Measurements from ENCODE around the gene SPEG. TPM values are rescaled to one million over a fixed set of nuclear protein-coding genes. Genes with fewer than 3 reads are reported as not detected.

SPEG gene
- total and polyA plus RNA-seq, 2 experiments from 2014 or later = 12.6 to 32.4 TPM

DNA sequence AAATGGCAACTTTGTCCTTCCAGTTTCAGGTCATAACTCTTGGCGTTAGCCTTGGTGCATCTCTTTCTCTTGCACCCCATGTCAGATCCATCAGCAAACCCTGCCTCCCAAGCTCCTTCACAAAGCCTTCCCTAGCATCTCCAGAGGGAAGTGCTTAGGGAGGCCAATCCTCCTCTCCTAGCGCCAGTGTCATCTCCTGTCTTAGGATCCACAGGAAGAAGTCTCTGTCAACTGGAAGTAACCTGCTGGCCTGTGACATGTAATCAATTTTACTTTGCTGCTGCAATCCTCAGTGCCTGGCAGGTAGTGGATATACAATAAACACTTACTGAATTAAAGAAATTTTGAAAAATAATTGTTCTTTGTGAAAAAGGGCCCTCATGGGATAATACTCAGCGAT, 39.0 kb upstream of the SPEG start (continued):
- TF ChIP-seq, protein P1, sequence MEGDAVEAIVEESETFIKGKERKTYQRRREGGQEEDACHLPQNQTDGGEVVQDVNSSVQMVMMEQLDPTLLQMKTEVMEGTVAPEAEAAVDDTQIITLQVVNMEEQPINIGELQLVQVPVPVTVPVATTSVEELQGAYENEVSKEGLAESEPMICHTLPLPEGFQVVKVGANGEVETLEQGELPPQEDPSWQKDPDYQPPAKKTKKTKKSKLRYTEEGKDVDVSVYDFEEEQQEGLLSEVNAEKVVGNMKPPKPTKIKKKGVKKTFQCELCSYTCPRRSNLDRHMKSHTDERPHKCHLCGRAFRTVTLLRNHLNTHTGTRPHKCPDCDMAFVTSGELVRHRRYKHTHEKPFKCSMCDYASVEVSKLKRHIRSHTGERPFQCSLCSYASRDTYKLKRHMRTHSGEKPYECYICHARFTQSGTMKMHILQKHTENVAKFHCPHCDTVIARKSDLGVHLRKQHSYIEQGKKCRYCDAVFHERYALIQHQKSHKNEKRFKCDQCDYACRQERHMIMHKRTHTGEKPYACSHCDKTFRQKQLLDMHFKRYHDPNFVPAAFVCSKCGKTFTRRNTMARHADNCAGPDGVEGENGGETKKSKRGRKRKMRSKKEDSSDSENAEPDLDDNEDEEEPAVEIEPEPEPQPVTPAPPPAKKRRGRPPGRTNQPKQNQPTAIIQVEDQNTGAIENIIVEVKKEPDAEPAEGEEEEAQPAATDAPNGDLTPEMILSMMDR (conservative IDR thresholded peaks at IDR 0.05; ENCODE audit: low read depth in 2 of 2) = no peak
- no peak for TF ChIP-seq EZH2 (IDR thresholded peaks at IDR 0.05; ENCODE audit: low read depth, unreplicated experiment)
- TF ChIP-seq POLR2AphosphoS5 (IDR thresholded peaks at IDR 0.05; ENCODE audit: low read depth) = no peak

DNA sequence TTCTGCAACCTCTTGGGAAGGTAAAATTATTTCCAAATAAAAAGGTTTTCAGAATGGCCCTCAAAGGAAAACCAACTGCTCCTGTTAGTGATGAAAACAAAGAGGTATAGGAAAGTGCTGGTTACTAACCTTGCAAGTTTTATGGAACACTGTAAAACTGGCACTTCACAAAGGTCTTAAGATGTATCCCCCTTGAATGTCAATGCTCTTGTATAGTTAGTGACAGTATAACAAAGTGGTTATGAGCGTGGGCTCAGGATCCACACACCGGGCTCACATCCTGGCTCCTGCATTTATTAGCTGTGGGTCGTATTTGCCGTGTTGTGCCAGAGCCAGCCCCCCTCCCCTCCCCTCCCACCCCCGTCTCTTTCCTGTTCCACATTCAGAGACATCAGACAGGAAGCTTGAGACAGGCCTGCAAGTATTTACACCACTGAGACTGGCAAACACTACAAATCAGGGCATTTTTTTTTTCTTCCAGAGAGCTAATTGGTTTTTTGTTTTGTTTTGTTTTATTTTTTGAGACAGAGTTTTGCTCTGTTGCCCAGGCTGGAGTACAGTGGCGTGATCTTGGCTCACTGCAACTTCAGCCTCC, 37.7 kb upstream of the SPEG start:
- Mint-ChIP-seq H3K4me1 (peaks cover 16% of the 10 kb centered on the region), H3K9me3 (no peaks in the 10 kb centered on the region; the same call in 2 of the 3 replicates), H3K36me3 (ENCODE audit: low read depth) (no peaks in the 10 kb centered on the region), H3K4me3 (no peak overlapping the region), H3K27ac (no peak overlapping the region), H3K27me3 (ENCODE audit: insufficient read depth, low read depth, poor library complexity) (peaks cover 7% of the 10 kb centered on the region)
- no peak overlapping the region for H3K4me3 ChIP-seq
- no peaks in the 10 kb centered on the region for H4K20me1 ChIP-seq (replicated peaks; ENCODE audit: insufficient read depth)
- ATAC-seq = no peak
- DNase-seq (ENCODE audit: low spot score) = no peak
- H3K36me3 ChIP-seq (ENCODE audit: insufficient read depth) = no peaks in the 10 kb centered on the region
- no peak overlapping the region for H3K4me2 ChIP-seq
- no peak overlapping the region for H2AFZ ChIP-seq
- H3K27ac ChIP-seq (ENCODE audit: low read depth) = no peak overlapping the region
- no peaks in the 10 kb centered on the region for H3K9me2 ChIP-seq (ENCODE audit: insufficient read depth)
- H3F3A ChIP-seq (replicated peaks; ENCODE audit: low read depth) = no peaks in the 10 kb centered on the region
- no peaks in the 10 kb centered on the region for H3K79me2 ChIP-seq (replicated peaks; ENCODE audit: insufficient read depth)
- peaks cover 4% of the 10 kb centered on the region; the same call in 1 of the 2 replicates for H3K4me1 ChIP-seq (ENCODE audit: insufficient read depth)
- H3K27me3 ChIP-seq (ENCODE audit: insufficient read depth) = no peaks in the 10 kb centered on the region
- TF ChIP-seq EZH2phosphoT487 (IDR thresholded peaks at IDR 0.05; ENCODE audit: unreplicated experiment) (no peak), NANOG (IDR thresholded peaks at IDR 0.05; ENCODE audit: borderline replicate concordance) (no peak), STAT1 (IDR thresholded peaks at IDR 0.05; ENCODE audit: unreplicated experiment) (no peak), ZNF114 (CRISPR knock-in tag; IDR thresholded peaks at IDR 0.05) (no peak), EZH2 (IDR thresholded peaks at IDR 0.05; ENCODE audit: low read depth, unreplicated experiment) (no peak), CREB1 (CRISPR knock-in tag; IDR thresholded peaks at IDR 0.05; ENCODE audit: low read depth) (no peak), JUNB (IDR thresholded peaks at IDR 0.05; ENCODE audit: unreplicated experiment) (no peak), POLR2AphosphoS5 (IDR thresholded peaks at IDR 0.05; ENCODE audit: low read depth) (no peak)
- TF ChIP-seq, protein P1 (conservative IDR thresholded peaks at IDR 0.05; ENCODE audit: low read depth in 2 of 2) = no peak
- TF ChIP-seq, protein P2, sequence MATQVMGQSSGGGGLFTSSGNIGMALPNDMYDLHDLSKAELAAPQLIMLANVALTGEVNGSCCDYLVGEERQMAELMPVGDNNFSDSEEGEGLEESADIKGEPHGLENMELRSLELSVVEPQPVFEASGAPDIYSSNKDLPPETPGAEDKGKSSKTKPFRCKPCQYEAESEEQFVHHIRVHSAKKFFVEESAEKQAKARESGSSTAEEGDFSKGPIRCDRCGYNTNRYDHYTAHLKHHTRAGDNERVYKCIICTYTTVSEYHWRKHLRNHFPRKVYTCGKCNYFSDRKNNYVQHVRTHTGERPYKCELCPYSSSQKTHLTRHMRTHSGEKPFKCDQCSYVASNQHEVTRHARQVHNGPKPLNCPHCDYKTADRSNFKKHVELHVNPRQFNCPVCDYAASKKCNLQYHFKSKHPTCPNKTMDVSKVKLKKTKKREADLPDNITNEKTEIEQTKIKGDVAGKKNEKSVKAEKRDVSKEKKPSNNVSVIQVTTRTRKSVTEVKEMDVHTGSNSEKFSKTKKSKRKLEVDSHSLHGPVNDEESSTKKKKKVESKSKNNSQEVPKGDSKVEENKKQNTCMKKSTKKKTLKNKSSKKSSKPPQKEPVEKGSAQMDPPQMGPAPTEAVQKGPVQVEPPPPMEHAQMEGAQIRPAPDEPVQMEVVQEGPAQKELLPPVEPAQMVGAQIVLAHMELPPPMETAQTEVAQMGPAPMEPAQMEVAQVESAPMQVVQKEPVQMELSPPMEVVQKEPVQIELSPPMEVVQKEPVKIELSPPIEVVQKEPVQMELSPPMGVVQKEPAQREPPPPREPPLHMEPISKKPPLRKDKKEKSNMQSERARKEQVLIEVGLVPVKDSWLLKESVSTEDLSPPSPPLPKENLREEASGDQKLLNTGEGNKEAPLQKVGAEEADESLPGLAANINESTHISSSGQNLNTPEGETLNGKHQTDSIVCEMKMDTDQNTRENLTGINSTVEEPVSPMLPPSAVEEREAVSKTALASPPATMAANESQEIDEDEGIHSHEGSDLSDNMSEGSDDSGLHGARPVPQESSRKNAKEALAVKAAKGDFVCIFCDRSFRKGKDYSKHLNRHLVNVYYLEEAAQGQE (IDR thresholded peaks at IDR 0.05; ENCODE audit: unreplicated experiment) = no peak
- TF ChIP-seq, protein P3, sequence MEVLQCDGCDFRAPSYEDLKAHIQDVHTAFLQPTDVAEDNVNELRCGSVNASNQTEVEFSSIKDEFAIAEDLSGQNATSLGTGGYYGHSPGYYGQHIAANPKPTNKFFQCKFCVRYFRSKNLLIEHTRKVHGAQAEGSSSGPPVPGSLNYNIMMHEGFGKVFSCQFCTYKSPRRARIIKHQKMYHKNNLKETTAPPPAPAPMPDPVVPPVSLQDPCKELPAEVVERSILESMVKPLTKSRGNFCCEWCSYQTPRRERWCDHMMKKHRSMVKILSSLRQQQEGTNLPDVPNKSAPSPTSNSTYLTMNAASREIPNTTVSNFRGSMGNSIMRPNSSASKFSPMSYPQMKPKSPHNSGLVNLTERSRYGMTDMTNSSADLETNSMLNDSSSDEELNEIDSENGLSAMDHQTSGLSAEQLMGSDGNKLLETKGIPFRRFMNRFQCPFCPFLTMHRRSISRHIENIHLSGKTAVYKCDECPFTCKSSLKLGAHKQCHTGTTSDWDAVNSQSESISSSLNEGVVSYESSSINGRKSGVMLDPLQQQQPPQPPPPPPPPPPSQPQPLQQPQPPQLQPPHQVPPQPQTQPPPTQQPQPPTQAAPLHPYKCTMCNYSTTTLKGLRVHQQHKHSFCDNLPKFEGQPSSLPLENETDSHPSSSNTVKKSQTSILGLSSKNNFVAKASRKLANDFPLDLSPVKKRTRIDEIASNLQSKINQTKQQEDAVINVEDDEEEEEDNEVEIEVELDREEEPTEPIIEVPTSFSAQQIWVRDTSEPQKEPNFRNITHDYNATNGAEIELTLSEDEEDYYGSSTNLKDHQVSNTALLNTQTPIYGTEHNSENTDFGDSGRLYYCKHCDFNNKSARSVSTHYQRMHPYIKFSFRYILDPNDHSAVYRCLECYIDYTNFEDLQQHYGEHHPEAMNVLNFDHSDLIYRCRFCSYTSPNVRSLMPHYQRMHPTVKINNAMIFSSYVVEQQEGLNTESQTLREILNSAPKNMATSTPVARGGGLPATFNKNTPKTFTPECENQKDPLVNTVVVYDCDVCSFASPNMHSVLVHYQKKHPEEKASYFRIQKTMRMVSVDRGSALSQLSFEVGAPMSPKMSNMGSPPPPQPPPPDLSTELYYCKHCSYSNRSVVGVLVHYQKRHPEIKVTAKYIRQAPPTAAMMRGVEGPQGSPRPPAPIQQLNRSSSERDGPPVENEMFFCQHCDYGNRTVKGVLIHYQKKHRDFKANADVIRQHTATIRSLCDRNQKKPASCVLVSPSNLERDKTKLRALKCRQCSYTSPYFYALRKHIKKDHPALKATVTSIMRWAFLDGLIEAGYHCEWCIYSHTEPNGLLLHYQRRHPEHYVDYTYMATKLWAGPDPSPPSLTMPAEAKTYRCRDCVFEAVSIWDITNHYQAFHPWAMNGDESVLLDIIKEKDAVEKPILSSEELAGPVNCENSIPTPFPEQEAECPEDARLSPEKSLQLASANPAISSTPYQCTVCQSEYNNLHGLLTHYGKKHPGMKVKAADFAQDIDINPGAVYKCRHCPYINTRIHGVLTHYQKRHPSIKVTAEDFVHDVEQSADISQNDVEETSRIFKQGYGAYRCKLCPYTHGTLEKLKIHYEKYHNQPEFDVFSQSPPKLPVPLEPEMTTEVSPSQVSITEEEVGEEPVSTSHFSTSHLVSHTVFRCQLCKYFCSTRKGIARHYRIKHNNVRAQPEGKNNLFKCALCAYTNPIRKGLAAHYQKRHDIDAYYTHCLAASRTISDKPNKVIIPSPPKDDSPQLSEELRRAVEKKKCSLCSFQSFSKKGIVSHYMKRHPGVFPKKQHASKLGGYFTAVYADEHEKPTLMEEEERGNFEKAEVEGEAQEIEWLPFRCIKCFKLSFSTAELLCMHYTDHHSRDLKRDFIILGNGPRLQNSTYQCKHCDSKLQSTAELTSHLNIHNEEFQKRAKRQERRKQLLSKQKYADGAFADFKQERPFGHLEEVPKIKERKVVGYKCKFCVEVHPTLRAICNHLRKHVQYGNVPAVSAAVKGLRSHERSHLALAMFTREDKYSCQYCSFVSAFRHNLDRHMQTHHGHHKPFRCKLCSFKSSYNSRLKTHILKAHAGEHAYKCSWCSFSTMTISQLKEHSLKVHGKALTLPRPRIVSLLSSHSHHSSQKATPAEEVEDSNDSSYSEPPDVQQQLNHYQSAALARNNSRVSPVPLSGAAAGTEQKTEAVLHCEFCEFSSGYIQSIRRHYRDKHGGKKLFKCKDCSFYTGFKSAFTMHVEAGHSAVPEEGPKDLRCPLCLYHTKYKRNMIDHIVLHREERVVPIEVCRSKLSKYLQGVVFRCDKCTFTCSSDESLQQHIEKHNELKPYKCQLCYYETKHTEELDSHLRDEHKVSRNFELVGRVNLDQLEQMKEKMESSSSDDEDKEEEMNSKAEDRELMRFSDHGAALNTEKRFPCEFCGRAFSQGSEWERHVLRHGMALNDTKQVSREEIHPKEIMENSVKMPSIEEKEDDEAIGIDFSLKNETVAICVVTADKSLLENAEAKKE (CRISPR knock-in tag; IDR thresholded peaks at IDR 0.05) = no peak

Measured in GM23338 (cell line).